NOMO-1 (cell line): ENCODE measurements around the gene PROZ.
A peak's percentile ranks its signal among the peaks of the same experiment; 100 is the strongest.
"Not testable (repeated sequence)": the region's sequence is repeated elsewhere in the genome, so short reads cannot be mapped to it uniquely, and the experiment has no call there.

Source experiments
- DNase-seq, 2 experiments: peaks; one replicate each; lab custom pipeline; 2025; ENCODE audit not compliant: unreplicated experiment in 2 of 2; lab: John Stamatoyannopoulos, UW

Gene PROZ

DNA sequence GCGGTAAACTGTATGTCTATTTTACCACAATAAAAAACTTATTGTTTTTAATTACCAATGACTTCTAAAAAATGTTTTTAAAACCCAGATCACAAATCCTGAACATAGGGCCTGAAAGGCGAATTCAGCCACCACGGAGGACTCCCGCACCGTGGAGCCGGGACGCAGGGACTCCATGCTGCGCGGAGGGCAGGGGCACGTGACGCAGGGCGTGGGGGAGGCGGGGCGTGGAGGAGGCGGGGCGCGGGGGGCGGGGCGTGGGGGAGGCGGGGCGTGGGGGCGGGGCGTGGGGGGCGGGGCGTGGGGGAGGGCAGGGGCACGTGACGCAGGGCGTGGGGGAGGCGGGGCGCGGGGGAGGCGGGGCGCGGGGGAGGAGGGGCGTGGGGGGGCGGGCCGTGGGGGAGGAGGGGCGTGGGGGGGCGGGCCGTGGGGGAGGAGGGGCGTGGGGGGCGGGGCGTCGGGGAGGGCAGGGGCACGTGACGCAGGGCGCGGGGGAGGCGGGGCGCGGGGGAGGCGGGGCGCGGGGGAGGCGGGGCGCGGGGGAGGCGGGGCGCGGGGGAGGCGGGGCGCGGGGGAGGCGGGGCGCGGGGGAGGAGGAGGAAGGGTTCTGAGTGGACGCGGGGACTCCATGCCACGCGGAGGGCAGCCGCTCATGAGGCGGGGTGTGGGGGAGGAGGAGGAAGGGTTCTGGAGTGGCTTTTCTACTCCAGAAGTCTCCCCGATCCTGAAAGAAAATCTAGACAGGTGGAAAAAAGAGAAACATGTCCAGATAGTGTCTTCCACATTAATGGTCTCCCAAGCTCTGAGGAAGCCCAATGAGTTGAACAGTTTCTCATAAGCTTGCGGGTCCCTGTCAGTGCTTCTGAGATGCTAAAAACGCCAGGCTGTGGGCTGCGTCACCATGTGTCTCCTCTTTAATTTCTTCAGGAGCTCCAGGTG is 4.4 kb upstream of the PROZ start:
- peak; percentile 22 to 58 for DNase-seq

DNA sequence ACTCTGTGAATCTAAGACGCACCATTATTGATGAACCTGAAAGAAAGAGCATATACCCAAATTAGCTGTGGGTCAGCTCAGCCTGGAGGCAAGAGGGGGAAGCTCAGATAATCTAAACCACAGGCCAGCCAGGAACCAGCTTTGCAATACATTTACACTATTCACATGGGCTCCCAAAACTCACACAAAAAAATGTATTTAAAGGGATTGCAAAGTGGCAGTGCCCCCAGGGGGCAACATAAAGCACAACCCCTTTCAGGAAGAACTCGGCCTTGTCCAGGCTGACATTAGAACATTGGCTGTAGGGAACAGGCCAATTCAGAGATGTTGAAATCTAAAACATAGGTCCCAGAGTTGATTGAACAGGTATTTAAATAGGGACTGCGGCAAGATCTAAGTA is 3.2 kb upstream of the PROZ start:
- peak in 1 of 2 experiments; percentile 2 for DNase-seq

DNA sequence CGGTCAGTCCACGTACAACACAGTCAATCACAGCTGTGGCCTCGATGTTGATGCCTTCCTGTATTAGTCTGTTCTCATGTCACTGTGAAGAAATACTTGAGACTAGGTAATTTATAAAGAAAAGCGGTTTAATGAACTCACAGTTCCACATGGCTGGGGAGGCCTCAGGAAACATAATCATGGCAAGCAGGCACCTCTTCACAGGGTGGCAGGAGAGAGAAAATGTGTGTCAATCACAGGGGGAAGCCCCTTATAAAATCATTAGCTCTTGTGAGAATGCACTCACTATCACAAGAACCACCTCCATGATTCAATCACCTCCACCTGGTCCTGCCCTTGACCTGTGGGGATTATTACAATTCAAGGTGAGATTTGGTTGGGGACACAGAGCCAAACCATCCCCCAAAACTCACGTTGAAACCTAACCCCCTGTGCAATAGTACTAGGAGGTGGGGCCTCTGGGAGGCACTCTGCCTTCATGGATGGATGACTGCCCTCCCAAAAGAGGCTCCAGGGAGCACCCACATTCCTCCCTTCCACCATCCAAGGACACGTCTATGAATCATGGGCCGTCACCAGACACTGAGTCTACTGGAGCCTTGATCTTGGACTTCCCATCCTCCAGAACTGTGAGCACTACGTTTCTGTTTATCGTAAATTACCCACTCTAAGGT is 2.3 kb upstream of the PROZ start:
- no peak for DNase-seq

DNA sequence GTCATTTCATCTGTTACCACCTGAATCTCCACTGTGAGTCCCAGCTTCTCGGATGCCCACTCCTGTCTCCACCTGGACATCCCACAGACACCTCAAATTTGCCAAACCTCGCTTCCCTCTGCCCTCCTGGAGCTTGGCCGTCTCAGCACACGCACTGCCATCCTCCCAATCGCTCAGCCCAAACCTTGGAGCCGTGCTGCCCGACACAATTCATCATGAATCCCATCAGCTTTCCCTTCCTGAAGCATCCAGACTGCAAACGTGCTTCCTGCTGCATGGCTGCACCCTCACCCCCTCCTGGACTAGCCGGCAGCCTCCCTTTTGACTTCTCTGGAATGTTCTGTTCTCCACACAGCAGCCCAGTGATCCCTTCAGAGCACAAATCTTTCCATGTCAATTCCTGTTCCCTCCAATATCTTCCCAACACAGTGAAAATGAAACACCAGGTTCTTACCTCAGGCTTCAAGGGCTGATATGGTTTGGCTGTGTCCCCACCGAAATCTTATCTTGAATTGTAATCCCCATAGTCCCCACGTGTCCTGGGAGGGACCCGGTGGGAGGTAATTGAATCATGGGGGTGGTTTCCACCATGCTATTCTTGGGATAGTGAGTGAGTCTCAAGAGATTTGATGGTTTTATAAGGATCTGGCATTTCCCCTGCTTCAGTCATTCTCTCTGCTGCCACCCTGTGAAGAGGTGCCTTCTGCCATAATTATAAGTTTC is 1.1 kb upstream of the PROZ start:
- no peak for DNase-seq

DNA sequence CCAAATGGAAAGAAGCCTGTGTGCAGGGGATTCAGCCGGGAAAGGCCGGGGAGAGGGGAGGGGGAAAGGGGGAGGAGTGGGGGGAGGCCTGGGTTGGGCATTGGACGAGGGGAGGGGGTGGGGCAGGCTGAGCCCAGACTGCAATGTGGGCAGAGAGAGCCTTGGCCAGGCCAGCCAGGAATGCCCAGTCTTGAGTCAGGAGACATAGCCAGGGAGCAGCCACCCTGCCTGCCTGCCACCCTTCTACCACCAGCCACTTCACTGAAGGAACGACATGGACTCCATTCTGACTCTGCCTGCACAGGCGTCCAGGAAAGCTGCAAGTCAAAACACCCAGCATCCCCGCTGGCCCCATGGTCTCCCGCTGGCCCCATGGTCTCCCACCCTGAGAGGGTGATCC is 498 bp downstream of the PROZ start:
- no peak for DNase-seq

DNA sequence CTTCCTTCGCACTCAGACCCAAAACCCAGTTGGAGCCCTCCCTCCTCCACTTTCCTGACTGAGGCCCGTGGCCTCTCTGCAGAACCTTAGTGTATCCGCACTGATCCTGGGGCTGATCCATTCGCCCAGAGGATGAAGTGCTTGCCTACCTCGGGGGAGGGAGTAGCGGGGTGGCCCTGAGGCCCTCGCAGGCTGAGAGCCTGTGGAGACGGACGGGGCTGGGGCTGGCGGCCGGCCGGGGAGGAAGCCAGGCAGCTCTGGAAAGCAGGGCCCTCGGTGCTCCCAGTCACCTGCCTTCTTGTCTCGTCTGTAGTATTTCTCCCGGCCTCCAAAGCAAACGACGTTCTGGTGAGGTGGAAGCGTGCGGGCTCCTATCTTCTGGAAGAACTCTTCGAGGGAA is 1.3 kb downstream of the PROZ start:
- no peak for DNase-seq

DNA sequence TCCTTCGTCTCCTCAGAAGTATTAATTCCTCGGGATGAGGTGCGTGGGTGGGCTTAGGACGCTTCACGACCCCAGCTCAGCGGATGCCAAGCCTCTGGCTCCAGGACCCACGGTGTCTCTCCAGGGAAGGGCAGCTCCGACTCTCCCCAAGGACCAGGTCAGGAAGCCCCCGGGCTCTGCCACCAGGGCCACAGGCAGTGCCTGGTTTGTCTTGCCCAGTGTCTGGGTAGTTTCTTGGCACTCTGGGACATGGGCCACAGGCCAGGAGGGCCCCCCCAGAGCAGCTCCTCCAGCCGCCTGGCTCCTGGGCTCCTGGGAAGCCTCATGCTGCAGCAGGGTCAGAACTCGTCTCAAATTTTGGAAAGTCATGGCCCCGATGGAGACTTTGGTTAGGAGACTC is 2.5 kb downstream of the PROZ start:
- DNase-seq: no peak

DNA sequence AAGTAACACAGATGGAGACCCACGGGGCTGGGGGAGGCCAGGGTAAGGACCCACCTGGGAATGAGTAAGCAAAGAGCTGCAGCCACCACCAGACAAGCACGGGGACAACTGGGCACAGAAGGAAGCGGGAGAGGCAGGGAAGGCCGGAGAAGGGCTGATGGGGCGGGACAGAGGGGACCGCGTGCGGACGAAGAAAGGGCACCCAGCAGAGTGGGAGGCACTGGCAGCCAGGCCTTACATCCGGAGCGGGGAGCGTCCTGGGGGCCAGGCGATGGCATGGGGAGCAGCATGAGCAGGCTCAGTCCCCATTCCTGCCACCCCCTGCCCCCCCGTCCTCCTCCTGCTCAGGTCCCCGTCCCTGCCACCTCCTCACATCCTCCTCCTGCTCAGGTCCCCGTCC is 3.0 kb downstream of the PROZ start:
- DNase-seq: no peak

DNA sequence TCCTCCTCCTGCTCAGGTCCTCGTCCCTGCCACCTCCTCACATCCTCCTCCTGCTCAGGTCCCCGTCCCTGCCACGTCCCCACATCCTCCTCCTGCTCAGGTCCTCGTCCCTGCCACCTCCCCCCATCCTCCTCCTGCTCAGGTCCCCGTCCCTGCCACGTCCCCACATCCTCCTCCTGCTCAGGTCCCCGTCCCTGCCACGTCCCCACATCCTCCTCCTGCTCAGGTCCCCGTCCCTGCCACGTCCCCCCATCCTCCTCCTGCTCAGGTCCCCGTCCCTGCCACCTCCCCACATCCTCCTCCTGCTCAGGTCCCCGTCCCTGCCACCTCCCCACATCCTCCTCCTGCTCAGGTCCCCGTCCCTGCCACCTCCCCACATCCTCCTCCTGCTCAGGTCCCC is 3.5 kb downstream of the PROZ start:
- not testable (repeated sequence) for DNase-seq

DNA sequence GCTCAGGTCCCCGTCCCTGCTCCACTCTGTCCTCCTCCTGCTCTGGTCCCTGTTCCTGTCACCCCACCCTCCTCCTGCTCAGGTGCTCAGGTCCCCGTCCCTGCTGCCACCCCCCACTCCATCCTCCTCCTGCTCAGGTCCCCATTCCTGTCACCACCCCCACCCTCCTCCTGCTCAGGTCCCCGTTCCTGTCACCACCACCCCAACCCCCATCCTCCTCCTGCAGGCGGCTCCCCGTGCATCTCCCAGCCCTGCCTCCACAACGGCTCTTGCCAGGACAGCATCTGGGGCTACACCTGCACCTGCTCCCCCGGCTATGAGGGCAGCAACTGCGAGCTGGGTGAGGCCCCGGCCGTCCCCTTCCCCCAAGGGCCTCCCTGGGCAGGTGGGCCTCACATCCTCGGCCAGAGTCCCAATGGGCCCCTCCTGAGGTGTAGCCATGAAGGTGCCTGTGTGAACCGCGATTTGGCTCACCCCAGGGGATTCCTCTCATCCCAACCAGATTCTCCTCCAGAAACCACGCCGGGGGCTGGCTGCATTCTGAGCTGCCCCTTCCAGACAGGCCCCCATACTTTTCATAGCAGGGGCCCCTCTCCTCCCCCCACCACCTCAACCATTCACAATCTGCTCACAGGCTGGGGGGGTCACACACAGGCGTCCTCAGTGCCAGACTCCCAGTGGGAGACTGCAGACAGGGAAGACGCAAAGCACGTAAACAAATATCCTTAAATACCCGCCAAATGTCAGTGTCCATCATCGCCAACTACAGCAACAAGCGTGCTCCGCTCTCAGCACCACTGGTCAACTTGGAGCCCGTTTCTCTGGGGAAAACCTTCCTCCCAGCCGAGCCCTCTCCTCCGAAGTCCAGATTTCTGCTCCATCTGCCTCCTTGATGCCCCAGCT is 4.6 kb downstream of the PROZ start:
- DNase-seq: no peak

DNA sequence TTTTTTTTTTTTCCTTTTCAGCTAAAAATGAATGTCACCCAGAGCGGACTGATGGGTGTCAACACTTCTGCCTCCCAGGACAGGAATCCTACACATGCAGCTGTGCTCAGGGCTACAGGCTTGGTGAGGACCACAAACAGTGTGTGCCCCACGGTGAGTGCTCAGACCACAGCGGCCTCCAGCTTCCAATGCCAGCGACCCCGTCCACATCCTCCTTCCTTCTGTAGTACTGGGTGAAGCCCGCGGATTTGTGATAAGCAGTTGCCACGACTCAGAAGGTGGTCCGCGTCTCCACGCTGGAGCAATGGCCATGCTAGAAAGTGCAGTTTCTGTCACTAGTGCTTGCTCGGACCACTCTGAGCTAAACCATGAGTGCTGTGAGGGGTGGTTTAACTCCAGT is 6.0 kb downstream of the PROZ start:
- DNase-seq: no peak

DNA sequence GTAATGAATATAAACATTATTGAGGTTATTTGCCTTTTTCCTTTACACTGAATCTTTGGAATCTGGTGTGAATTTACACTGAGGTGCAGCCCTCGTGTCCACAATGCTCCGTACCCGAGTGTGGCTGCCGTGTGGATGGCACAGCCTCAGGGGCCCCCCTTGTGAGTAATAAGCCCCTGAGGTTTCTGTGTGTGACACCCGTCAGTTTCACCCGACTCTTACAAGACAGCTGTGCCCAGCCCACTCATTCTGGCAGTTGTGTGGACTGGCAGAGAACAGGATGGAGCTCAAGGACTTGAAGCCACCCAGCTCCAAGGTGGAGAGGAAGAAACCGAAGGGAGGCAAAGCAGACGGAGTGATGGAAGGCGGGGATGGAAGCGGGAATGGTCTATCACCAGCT is 7.8 kb downstream of the PROZ start:
- DNase-seq: no peak

DNA sequence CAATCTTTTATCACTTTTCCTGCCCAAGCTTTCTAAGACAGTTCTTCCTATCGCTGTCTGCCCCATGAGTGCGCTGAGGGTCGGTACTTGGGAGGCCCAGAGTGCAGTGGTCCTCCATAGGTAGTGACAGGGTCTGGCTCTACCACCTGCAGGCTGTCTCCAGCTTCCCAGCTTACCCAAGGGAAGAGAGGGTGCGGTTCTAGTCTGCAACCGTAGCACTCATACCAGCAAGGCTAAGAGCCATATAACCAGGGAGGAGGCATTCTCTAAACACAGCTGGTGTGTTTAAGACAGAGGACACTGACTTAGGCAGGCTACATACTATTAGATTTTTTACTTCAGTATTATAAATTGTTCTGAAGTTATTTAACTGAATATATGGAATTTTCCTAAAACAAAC is 8.2 kb downstream of the PROZ start:
- no peak for DNase-seq

DNA sequence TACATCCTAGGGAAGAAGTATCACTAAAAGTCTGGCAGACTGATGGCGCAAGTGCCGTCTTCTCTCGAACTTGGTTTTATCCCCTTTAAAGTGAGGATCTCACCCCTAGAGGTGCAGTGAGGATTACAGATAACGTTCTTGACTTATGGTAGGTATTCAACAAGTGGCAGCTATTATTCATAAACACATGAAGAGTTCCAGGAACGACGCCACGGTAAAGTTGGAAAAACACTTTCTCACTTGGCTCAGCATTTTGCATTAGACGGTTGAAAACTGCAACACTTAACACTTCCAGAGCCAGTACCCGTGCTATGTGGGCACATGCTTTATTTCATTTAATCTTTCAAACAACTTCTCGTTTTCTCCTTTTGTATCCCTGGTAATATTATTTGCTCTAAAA is 8.7 kb downstream of the PROZ start:
- DNase-seq: no peak

DNA sequence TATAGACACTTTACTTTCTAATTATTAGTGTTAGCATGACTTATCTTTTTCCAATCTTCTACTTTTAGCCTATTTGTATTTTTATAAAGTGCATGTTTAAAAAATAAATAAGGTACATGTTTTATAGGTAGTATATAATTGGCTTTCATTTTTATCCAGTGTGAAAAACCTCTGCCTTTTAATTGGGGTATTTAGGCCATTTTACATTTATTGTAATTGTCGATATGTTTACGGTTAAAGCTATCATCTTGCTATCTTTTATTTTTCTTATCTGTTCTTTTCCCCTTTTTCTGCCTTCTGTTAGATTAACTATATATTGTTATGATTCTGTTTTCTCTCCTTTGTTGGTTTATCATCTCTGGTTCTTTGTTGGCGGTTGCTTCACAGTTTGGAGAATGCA is 9.1 kb downstream of the PROZ start:
- no peak for DNase-seq

DNA sequence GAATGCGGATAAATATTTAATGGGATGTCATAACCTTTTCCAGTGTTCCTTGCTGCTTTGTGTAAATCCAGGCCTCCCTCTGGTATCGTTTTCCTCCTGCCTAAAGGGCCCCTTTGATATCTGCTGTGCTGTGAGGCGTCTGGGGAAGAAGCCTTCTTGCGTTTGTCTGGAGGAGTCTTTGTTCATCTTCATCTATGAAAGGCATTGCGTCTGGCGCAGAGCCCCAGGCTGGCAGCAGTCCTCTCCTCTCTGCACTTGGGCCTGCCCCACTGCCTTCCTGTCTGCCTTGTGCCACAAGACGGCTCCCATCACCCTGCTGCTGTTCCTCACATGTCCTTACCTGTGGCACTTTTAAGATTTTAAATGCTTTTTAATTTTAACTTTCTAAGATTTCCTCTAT is 9.8 kb downstream of the PROZ start:
- DNase-seq: no peak

DNA sequence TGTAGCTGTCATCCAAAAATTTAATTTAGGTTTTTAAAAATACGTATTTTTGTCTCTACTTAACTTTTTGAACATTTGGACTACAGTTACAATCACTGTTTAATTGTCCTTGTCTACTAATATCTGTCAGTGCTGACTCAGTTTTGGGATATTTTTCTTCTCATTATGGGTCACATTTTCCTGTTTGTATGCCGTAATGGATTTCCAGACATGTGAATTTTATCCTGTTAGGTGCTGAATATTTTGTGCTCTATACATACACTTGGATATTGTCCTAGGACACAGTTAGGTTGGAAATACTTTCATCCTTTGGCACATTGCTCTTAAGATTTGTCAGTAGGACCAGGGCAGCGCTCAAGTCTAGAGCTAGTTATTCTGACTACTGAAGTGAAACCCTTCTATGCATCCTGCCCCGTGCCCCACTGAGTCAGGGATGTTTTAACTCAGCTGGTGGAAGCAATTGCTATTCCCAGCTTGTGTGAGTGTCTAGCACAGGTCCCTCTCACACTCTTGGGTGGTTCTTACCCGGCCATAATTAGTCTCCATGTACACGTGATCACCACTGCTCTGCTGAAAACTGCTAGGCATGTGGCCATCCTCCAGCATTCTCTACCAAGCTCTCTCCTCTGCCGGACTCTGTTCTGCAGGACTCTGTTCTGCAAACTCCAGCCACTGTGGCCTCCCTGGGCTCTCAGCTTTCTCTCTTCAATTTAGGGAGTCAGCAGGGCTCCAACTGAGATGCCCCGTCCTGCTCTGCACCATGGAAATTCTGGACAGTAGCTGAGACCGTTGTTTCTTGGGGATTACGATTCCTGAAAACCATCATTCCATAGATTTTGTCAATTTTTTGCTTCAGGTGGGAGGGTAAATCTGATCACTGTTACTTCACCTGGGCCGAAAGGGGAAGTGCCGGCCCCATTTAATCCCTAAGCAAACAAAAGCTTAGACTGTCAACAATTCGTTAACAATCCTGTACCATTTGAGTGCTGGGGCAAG is 11.1 kb downstream of the PROZ start:
- no peak for DNase-seq

DNA sequence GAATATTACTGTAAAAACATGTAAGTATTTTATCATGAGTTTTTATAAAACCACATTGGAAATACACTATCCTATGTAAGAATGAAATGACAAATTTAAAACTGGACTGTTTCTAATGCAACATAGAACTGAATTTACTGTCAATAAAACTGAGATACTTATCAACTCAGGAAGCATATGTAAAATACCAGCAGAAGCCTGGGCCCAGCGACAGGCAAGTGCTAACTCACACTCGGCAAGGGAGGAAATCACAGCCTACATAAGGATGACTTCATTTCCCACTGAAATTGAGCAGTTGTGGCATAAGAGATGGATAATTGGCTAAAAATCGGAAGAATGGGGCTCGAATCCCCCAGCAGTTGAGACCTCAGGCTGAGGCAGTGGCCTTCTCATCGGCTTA is 12.1 kb downstream of the PROZ start:
- DNase-seq: no peak
